ENCODE data around the gene MTIF3. TPM values are rescaled to one million over a fixed set of nuclear protein-coding genes. Genes with fewer than 3 reads are reported as not detected.

The MTIF3 gene
- total and polyA plus RNA-seq, 7 donors = 48.1 to 166 (median 72.4) TPM

- intact Hi-C loops (cut with DNase I) = no loop called here
- ATAC-seq (no peak), DNase-seq (no peak)
- 54 to 63% (median 56%) methylated on average over 4 of the region's 4 CpGs for WGBS, 3 donors
- no peaks in the 10 kb centered on the region for H3K9me3 ChIP-seq
- no peak overlapping the region for H3K4me3 ChIP-seq
- H3K27ac ChIP-seq = no peak overlapping the region
- H3K4me1 ChIP-seq = no peaks in the 10 kb centered on the region
- no peak for TF ChIP-seq CTCF (IDR thresholded peaks at IDR 0.05)
- H3K27me3 ChIP-seq (ENCODE audit: insufficient read depth in 3 of 3, low read length in 2 of 3) = peaks cover 0 to 2% (median 0%) of the 10 kb centered on the region in 3 donors
- H3K36me3 ChIP-seq (ENCODE audit: insufficient read depth in 1 of 2, low read depth in 1 of 2) = no peaks in the 10 kb centered on the region
Measured at GRCh38 chr13:27496006-27496405, 45.6 kb upstream of the MTIF3 start.

GRCh38 chr13:27495551-27495950 is 45.2 kb upstream of the MTIF3 start:
- H3K4me3 ChIP-seq = no peak overlapping the region
- DNase-seq (no peak), ATAC-seq (no peak)
- no peaks in the 10 kb centered on the region for H3K9me3 ChIP-seq
- intact Hi-C loops (cut with DNase I) = no loop called here
- 50 to 64% (median 51%) methylated on average over 3 of the region's 3 CpGs for WGBS, 3 donors
- no peaks in the 10 kb centered on the region for H3K36me3 ChIP-seq (ENCODE audit: insufficient read depth in 1 of 2, low read depth in 1 of 2)
- H3K27me3 ChIP-seq (ENCODE audit: insufficient read depth in 3 of 3, low read length in 2 of 3) = peaks cover 0 to 2% (median 0%) of the 10 kb centered on the region in 3 donors
- H3K4me1 ChIP-seq = no peaks in the 10 kb centered on the region
- H3K27ac ChIP-seq = no peak overlapping the region
- TF ChIP-seq CTCF (IDR thresholded peaks at IDR 0.05) = no peak

GRCh38 chr13:27493981-27494380 is 43.6 kb upstream of the MTIF3 start:
- ATAC-seq = no peak
- WGBS, 3 donors = 36 to 63% (median 39%) methylated on average over 2 of the region's 2 CpGs
- TF ChIP-seq CTCF (IDR thresholded peaks at IDR 0.05) = no peak
- H3K27me3 ChIP-seq (ENCODE audit: insufficient read depth in 3 of 3, low read length in 2 of 3) = peaks cover 0 to 2% (median 0%) of the 10 kb centered on the region in 3 donors
- no peak overlapping the region for H3K4me3 ChIP-seq
- intact Hi-C loops (cut with DNase I) = no loop called here
- H3K27ac ChIP-seq = no peak overlapping the region
- no peaks in the 10 kb centered on the region for H3K36me3 ChIP-seq (ENCODE audit: insufficient read depth in 1 of 2, low read depth in 1 of 2)
- no peak for DNase-seq
- H3K4me1 ChIP-seq = no peaks in the 10 kb centered on the region
- no peaks in the 10 kb centered on the region for H3K9me3 ChIP-seq

GRCh38 chr13:27489456-27489855 is 39.1 kb upstream of the MTIF3 start:
- Histone ChIP-seq H3K4me3 (no peak overlapping the region), H3K27ac (no peak overlapping the region), H3K27me3 (ENCODE audit: insufficient read depth in 3 of 3, low read length in 2 of 3) (peaks cover 0 to 2% (median 0%) of the 10 kb centered on the region in 3 donors), H3K36me3 (ENCODE audit: insufficient read depth in 1 of 2, low read depth in 1 of 2) (no peaks in the 10 kb centered on the region), H3K4me1 (no peaks in the 10 kb centered on the region), H3K9me3 (no peaks in the 10 kb centered on the region)
- no peak for DNase-seq
- 30 to 38% (median 32%) methylated on average over 1 of the region's 1 CpG for WGBS, 3 donors
- no peak for ATAC-seq
- TF ChIP-seq CTCF (IDR thresholded peaks at IDR 0.05) = no peak
- intact Hi-C loops (cut with DNase I) = no loop called here

GRCh38 chr13:27487776-27488175 is 37.4 kb upstream of the MTIF3 start:
- DNase-seq (no peak), ATAC-seq (no peak)
- Histone ChIP-seq H3K4me3 (no peak overlapping the region), H3K4me1 (no peaks in the 10 kb centered on the region), H3K27me3 (ENCODE audit: insufficient read depth in 3 of 3, low read length in 2 of 3) (peaks cover 0 to under 1% (median 0%) of the 10 kb centered on the region in 3 donors), H3K27ac (no peak overlapping the region), H3K36me3 (ENCODE audit: insufficient read depth in 1 of 2, low read depth in 1 of 2) (no peaks in the 10 kb centered on the region), H3K9me3 (no peaks in the 10 kb centered on the region)
- no peak for TF ChIP-seq CTCF (IDR thresholded peaks at IDR 0.05)
- intact Hi-C loops (cut with DNase I) = no loop called here
- 48 to 59% (median 54%) methylated on average over 5 of the region's 5 CpGs for WGBS, 3 donors
